ENCODE measurements around the gene RBM44. TPM values are rescaled to one million over a fixed set of nuclear protein-coding genes. Genes with fewer than 3 reads are reported as not detected.

RBM44 gene
- polyA plus RNA-seq (2.5 and 3.5 TPM in 2 replicates), polyA minus RNA-seq (4.6 TPM in 2 replicates)

- no peak within 1 kb of the TSS for H2AFZ ChIP-seq (ENCODE audit: low read depth, low read length)
- H3F3A ChIP-seq (ENCODE audit: insufficient read depth, low read length, poor library complexity, severe bottlenecking) = no peaks in the 10 kb centered on the region
- H3K4me3 ChIP-seq (ENCODE audit: low read length) = no peak within 1 kb of the TSS
- no peaks in the 10 kb centered on the region for H3K79me2 ChIP-seq (replicated peaks; ENCODE audit: insufficient read depth, low read length)
- H3K27ac ChIP-seq (ENCODE audit: low read length) = no peak within 1 kb of the TSS
- no peaks in the 10 kb centered on the region for H3K9me3 ChIP-seq (ENCODE audit: low read length)
- H3K27me3 ChIP-seq (ENCODE audit: insufficient read depth, low read depth, low read length) = no peaks in the 10 kb centered on the region
- H3K9me2 ChIP-seq (ENCODE audit: insufficient read depth, low read length) = no peaks in the 10 kb centered on the region
- no peaks in the 10 kb centered on the region for H3K36me3 ChIP-seq (ENCODE audit: insufficient read depth, low read length)
- no peak within 1 kb of the TSS for H3K4me2 ChIP-seq (ENCODE audit: low read length)
- no peak within 1 kb of the TSS for H3K9ac ChIP-seq (ENCODE audit: low read length)
- H4K20me1 ChIP-seq (ENCODE audit: insufficient read depth) = no peaks in the 10 kb centered on the region
- no peak for TF ChIP-seq EP300 (conservative IDR thresholded peaks at IDR 0.05; ENCODE audit: poor library complexity, severe bottlenecking)
These were observed at the start of gene RBM44 for GRCh38 chr2:237798236-237799059. TSS of gene RBM44 (plus strand) at chr2:237798779. CDS start at chr2:237813610, 14,831 bp downstream.

- no peak overlapping the region for H2AFZ ChIP-seq (ENCODE audit: low read depth, low read length)
- H3K4me3 ChIP-seq (ENCODE audit: low read length) = no peak overlapping the region
- H3F3A ChIP-seq (ENCODE audit: insufficient read depth, low read length, poor library complexity, severe bottlenecking) = no peaks in the 10 kb centered on the region
- no peaks in the 10 kb centered on the region for H3K79me2 ChIP-seq (replicated peaks; ENCODE audit: insufficient read depth, low read length)
- H3K9me3 ChIP-seq (ENCODE audit: low read length) = no peaks in the 10 kb centered on the region
- no peak overlapping the region for H3K9ac ChIP-seq (ENCODE audit: low read length)
- H3K27me3 ChIP-seq (ENCODE audit: insufficient read depth, low read depth, low read length) = no peaks in the 10 kb centered on the region
- TF ChIP-seq SMC3 (conservative IDR thresholded peaks at IDR 0.05; ENCODE audit: poor library complexity) (no peak), TAF1 (IDR thresholded peaks at IDR 0.05; ENCODE audit: low read depth) (no peak), EP300 (conservative IDR thresholded peaks at IDR 0.05; ENCODE audit: poor library complexity, severe bottlenecking) (no peak), POLR2AphosphoS5 (IDR thresholded peaks at IDR 0.05) (no peak), EZH2 (IDR thresholded peaks at IDR 0.05; ENCODE audit: borderline replicate concordance, insufficient read depth, low read length, poor library complexity, severe bottlenecking) (no peak), RAD21 (conservative IDR thresholded peaks at IDR 0.05) (no peak), MXI1 (conservative IDR thresholded peaks at IDR 0.05; ENCODE audit: poor library complexity, severe bottlenecking) (no peak), CTCF (IDR thresholded peaks at IDR 0.05; ENCODE audit: poor library complexity, severe bottlenecking) (no peak), REST (IDR thresholded peaks at IDR 0.05; ENCODE audit: borderline replicate concordance) (no peak)
- H3K36me3 ChIP-seq (ENCODE audit: insufficient read depth, low read length) = peaks cover 9% of the 10 kb centered on the region
- H3K4me2 ChIP-seq (ENCODE audit: low read length) = no peak overlapping the region
- no peaks in the 10 kb centered on the region for H4K20me1 ChIP-seq (ENCODE audit: insufficient read depth)
- no peak overlapping the region for H3K27ac ChIP-seq (ENCODE audit: low read length)
- no peaks in the 10 kb centered on the region for H3K9me2 ChIP-seq (ENCODE audit: insufficient read depth, low read length)
These were observed 49.6 kb upstream of the RBM44 start for GRCh38 chr2:237749002-237749401.

Measured in neural cell (in vitro differentiated cells).